AG04449 (cell line): ENCODE results near the gene CHMP2B.

Experiments
- CTCF ChIA-PET: fragments of 350-600 bp; formaldehyde crosslinking; extraction: SDS; loops from one replicate; lab custom pipeline; 2021; ENCODE audit warnings: antibody characterized with exemption; lab: Yijun Ruan, JAX
- POLR2A ChIA-PET: fragments of 400-600, 350-600 bp; formaldehyde crosslinking; extraction: SDS; loops from one replicate; lab custom pipeline; 2020; ENCODE audit warnings: antibody characterized with exemption, inconsistent platforms; lab: Yijun Ruan, JAX
- DNase-seq: peaks from one replicate; pipeline ENCODE4 v3.0.0-alpha.2; 2010; ENCODE audit warnings: low read depth, low spot score
- H3K4me3 ChIP-seq: 2 replicates; pipeline ENCODE4 v1.5.1; 2011; ENCODE audit warnings: low read depth, mild to moderate bottlenecking, control low read depth, low read length
- CTCF ChIP-seq: IDR thresholded peaks from one replicate; pipeline ENCODE4 v1.5.1; 2011; ENCODE audit warnings: mild to moderate bottlenecking, moderate library complexity, low read length, control low read depth, inconsistent platforms; ENCODE audit not compliant: insufficient read depth; ENCODE audit errors: missing control alignments

CHMP2B gene

GRCh38 chr3:87227104-87227834 lies at the start of gene CHMP2B:
Gene CHMP2B (plus strand): TSS chr3:87227309. CDS start chr3:87227523, 214 bp downstream.
- no peak for TF ChIP-seq CTCF
- peak; percentile 52 for DNase-seq
- ChIA-PET POLR2A (interaction anchor here (0.8 kb wide), 1 partner anchor 27 kb away, joined by 3 read pairs; no protein-coding TSS in a partner anchor), CTCF (interaction anchor here (1.6 to 1.8 kb wide), 2 partner anchors 32 to 441 kb away, joined by 3 to 6 read pairs; no protein-coding TSS in a partner anchor)
- peak within 1 kb of the TSS; percentile 92 for H3K4me3 ChIP-seq

- H3K4me3 ChIP-seq, result no peak overlapping the region
- POLR2A ChIA-PET, result no interaction called here
- CTCF ChIA-PET, result interaction anchor here (0.7 to 2.6 kb wide), 5 partner anchors 8 to 406 kb away, joined by 3 to 10 read pairs (median 3); no protein-coding TSS in a partner anchor
- DNase-seq, result no peak
- TF ChIP-seq CTCF, result no peak
Measured at GRCh38 chr3:87179642-87180041, 47.5 kb upstream of the CHMP2B start.

- no peak overlapping the region for H3K4me3 ChIP-seq
- TF ChIP-seq CTCF, result no peak
- no peak for DNase-seq
- ChIA-PET CTCF (interaction anchor here (1.0 to 1.9 kb wide), 2 partner anchors 14 to 479 kb away, joined by 4 to 10 read pairs; no protein-coding TSS in a partner anchor), POLR2A (no interaction called here)
Measured at GRCh38 chr3:87181551-87181950, 45.6 kb upstream of the CHMP2B start.

- no peak overlapping the region for H3K4me3 ChIP-seq
- ChIA-PET POLR2A (no interaction called here), CTCF (interaction anchor here (1.0 kb wide), 1 partner anchor 14 kb away, joined by 3 read pairs; no protein-coding TSS in a partner anchor)
- DNase-seq, result no peak
- no peak for TF ChIP-seq CTCF
Measured at GRCh38 chr3:87182023-87182422, 45.1 kb upstream of the CHMP2B start.

GRCh38 chr3:87186608-87187159 lies 40.4 kb upstream of the CHMP2B start:
- CTCF ChIA-PET, result interaction anchor here (1.0 kb wide), 1 partner anchor 401 kb away, joined by 3 read pairs; no protein-coding TSS in a partner anchor

More at GRCh38 chr3:87186608-87187159, 40.4 kb upstream of the CHMP2B start:
- no peak for TF ChIP-seq CTCF
- POLR2A ChIA-PET, result no interaction called here
- DNase-seq, result no peak
- H3K4me3 ChIP-seq, result no peak overlapping the region
